ENCODE results near the gene DNASE1L1.

GRCh38 chrX:154436374-154436982 is 27.4 kb upstream of the DNASE1L1 start:
- TF ChIP-seq NR2C2 (CRISPR knock-in tag; IDR thresholded peaks at IDR 0.05) (no peak), HMGXB4 (CRISPR knock-in tag; IDR thresholded peaks at IDR 0.05) (no peak), CTCF (IDR thresholded peaks at IDR 0.05) (no peak), GABPB1 (CRISPR knock-in tag; IDR thresholded peaks at IDR 0.05) (no peak), ZBTB43 (CRISPR knock-in tag; IDR thresholded peaks at IDR 0.05) (no peak)

Data from WTC11 (cell line).